OCI-LY1 (cell line): Measurements from ENCODE around the gene DCAF16.

Experiments
- EZH2 ChIP-seq: fragments of 200-600 bp; sonication (generic), shearing (Covaris generic); IDR thresholded peaks from 2 replicates; pipeline ENCODE4 v1.8.0; 2017; ENCODE audit warnings: borderline replicate concordance, mixed run types, mild to moderate bottlenecking, antibody characterized with exemption, low read length, moderate library complexity, mixed read lengths
- TF ChIP-seq, protein P1 (sequence below): fragments of 200-600 bp; sonication (generic), shearing (Covaris generic); IDR thresholded peaks from 2 replicates; pipeline ENCODE4 v1.5.1; 2017; ENCODE audit warnings: mild to moderate bottlenecking, antibody characterized with exemption, low read length, moderate library complexity, mixed read lengths

DNA sequence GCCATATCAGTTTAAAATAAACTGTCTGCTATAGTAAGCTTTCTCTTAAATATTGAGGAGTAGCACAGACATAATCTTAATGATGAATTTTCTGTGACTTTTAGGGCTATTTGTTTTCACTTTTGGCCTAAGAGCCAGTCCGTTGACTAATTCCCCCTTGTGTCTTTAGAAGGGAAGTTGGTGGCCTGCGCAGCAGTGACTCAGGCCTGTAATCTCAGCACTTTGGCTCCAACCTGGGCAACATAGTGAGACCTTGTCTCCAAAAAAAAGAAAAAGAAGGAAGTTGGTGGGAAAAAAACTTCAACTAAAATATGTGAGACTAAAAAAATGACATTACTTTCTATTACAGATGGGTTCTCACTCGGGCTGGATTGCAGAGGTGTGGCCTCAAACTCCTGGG, 3.6 kb upstream of the DCAF16 start:
- TF ChIP-seq, protein P1, sequence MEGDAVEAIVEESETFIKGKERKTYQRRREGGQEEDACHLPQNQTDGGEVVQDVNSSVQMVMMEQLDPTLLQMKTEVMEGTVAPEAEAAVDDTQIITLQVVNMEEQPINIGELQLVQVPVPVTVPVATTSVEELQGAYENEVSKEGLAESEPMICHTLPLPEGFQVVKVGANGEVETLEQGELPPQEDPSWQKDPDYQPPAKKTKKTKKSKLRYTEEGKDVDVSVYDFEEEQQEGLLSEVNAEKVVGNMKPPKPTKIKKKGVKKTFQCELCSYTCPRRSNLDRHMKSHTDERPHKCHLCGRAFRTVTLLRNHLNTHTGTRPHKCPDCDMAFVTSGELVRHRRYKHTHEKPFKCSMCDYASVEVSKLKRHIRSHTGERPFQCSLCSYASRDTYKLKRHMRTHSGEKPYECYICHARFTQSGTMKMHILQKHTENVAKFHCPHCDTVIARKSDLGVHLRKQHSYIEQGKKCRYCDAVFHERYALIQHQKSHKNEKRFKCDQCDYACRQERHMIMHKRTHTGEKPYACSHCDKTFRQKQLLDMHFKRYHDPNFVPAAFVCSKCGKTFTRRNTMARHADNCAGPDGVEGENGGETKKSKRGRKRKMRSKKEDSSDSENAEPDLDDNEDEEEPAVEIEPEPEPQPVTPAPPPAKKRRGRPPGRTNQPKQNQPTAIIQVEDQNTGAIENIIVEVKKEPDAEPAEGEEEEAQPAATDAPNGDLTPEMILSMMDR, result no peak
- no peak for TF ChIP-seq EZH2
